ENCODE results near the gene KIAA1549.

DNA sequence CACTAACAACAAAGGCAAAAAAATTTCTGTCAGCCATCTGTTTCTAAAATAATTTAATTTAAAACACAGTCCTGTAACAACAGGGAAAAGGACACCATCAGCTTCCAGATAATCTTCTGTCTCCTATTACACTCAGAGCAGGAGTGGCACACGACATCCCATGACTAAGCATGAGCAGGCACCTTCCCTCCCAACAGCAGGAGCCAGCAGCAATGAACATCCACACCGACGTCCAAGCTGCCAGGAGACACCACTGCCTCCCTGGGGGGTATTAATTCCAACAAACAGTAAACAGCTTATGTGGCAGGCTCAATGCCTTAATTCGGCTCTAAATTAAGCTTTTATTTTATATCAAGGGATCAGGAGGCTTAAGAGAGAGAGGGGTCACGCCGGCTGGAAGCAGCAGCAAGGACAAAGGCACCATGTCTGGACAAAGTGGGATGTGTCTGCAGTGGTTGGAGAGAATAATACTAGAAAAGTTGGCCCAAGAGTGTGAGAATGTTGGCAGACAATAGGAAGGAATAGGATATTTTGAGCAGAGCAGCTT, 45.7 kb downstream of the KIAA1549 start:
- TF ChIP-seq, protein P1, sequence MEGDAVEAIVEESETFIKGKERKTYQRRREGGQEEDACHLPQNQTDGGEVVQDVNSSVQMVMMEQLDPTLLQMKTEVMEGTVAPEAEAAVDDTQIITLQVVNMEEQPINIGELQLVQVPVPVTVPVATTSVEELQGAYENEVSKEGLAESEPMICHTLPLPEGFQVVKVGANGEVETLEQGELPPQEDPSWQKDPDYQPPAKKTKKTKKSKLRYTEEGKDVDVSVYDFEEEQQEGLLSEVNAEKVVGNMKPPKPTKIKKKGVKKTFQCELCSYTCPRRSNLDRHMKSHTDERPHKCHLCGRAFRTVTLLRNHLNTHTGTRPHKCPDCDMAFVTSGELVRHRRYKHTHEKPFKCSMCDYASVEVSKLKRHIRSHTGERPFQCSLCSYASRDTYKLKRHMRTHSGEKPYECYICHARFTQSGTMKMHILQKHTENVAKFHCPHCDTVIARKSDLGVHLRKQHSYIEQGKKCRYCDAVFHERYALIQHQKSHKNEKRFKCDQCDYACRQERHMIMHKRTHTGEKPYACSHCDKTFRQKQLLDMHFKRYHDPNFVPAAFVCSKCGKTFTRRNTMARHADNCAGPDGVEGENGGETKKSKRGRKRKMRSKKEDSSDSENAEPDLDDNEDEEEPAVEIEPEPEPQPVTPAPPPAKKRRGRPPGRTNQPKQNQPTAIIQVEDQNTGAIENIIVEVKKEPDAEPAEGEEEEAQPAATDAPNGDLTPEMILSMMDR (IDR thresholded peaks at IDR 0.05): no peak
- TF ChIP-seq POLR2AphosphoS5 (IDR thresholded peaks at IDR 0.05; ENCODE audit: low read depth, low read length): no peak
